T47D (cell line): ENCODE results near the gene CFHR5.

Experiments used
- DNase-seq, 2 experiments: peaks; one replicate each; pipeline versions ENCODE4 v3.0.0 to v3.0.0-alpha.2; 2011 to 2012; ENCODE audit warnings: low read depth in 1 of 2, low spot score in 1 of 2
- JUND ChIP-seq: IDR thresholded peaks from 2 replicates; pipeline ENCODE4 v1.6.1; 2012; ENCODE audit warnings: low read depth
- in situ Hi-C: cut with HindIII; loops from 2 replicates; pipeline ENCODE4 v1.10.0; 2016; ENCODE audit warnings: low sequenced_read_pairs, low pct_unique_long_range_greater_than_20kb

Gene CFHR5

GRCh38 chr1:197036861-197037260 lies 59.5 kb downstream of the CFHR5 start:
- in situ Hi-C loops, result no loop called here
- DNase-seq, result no peak
- TF ChIP-seq JUND, result no peak

DNA sequence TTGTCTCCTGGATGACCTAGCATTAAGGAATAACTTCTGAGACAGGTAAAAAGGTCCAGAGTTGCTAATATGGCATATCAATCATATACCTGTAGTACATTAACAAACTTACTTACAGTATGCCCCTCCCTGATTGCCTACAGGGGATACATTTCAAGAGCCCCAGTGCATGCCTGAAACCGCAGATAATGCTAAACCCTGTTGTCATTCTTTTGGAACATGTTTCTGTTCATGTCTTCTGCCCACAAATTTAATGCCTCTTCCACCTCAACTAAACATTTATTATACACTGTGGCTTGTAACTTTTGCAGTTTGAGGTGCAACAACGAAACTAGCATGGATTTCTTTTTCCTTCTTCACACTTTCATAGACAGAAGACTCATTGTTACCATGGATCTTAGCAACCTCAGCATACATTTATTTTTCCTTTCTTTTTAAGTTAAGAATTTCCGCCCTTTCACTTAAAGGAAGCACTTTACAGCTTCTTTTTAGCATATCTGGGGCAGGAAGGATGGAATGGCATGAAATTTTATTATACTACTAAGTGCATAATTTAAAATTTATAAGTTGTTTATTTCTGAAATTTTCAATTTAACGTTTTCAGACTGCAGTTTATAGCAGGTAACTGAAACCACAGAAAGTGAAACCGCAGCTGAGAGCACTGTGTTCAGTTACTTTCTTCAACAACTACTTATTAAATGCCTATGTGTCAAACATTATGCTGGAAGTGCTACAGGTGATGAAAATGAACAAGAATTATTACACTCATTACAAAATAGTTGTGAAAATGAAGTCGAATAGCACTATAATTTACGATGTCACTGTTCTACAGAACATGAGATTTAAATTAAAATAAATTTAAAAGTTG lies 64.4 kb downstream of the CFHR5 start:
- no peak for DNase-seq
- no peak for TF ChIP-seq JUND
- in situ Hi-C loops, result no loop called here

DNA sequence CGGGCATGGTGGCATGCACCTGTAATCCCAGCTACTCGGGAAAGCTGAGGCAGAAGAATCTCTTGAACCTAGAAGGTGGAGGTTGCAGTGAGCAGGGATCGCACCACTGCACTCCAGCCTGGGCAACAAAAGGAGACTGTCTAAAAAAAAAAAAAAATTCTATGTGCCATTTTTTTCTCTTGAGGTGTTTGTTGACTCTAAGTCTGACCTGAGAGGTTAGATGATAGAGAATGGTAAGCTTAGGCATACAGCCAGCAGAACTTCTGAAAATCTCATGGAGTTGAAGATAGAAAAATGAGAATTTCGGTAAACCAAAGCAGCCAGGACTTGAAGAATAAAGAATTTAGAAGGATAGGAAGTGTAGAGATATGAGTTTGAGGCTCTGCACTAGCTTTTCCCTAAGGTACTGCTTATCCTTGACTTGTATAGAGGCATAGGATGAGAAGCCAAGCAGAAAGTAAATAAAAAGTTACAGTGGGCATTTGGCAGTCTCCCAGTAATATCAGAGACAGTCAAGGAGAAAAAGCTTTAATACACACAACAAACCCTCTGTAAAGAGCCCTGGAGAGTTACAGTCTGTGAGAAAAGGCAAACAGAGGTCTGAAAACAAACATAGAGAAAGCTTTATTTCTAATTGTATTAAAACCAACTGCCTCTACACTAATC lies 65.5 kb downstream of the CFHR5 start:
- TF ChIP-seq JUND, result no peak
- no peak for DNase-seq
- in situ Hi-C loops, result no loop called here

DNA sequence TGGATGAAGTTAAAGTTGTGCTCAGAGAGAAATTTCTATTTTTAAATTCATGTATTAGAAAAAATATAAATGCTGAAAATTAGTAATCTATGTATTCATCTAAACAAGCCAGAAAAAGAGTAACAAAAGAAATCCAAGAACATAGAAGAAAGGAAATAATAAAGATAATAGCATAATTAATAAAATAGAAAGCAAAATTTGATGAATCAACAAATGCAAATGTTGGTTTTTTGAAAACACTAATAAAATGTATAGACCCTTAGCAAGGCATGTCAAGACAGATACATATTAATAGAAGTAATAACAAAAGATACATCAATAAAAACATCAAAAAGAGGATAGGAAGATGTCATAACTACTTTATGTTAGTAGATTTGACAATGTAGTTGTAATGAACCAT lies 71.7 kb downstream of the CFHR5 start:
- no peak for TF ChIP-seq JUND
- in situ Hi-C loops, result no loop called here
- no peak for DNase-seq
